SK-N-MC (cell line): ENCODE results near the gene TCTN3.
"Not testable (repeated sequence)": the region's sequence is repeated elsewhere in the genome, so short reads cannot be mapped to it uniquely, and the experiment has no call there.

Experiments used
- EZH2 ChIP-seq: fragments of 200-600 bp; sonication (generic); IDR thresholded peaks from one replicate; pipeline ENCODE4 v1.6.1; 2017; ENCODE audit warnings: antibody characterized with exemption
- FOXP2 ChIP-seq: optimal IDR thresholded peaks from 2 replicates; pipeline ENCODE3; 2011; ENCODE audit warnings: mild to moderate bottlenecking, moderate library complexity; ENCODE audit not compliant: insufficient read depth; ENCODE audit errors: extremely low read length, control extremely low read depth
- POLR2AphosphoS5 ChIP-seq: IDR thresholded peaks from 2 replicates; pipeline ENCODE4 v1.6.1; 2012; ENCODE audit warnings: mild to moderate bottlenecking, low read depth, low read length, borderline replicate concordance

DNA sequence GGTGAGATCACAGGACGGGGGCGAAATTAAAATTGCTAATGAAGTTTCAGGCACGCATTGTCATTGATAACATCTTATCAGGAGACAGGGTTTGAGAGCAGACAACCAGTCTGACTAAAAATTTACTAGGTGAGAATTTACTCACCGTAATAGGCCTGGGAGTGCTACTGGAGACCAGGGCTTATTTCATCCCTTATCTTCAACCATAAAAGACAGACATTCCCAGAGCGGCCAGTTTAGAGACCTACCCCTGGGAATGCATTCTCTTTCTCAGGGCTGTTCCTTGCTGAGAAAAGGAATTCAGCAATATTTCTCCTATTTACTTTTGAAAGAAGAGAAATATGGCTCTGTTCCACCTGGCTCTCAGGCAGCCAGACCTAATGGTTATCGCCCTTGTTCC lies 39.2 kb upstream of the TCTN3 start:
- not testable (repeated sequence) for TF ChIP-seq POLR2AphosphoS5, EZH2, FOXP2
